Choroid plexus epithelial cell (primary cell): ENCODE measurements around the gene TPM2.

Source experiments
- DNase-seq: peaks from one replicate; pipeline ENCODE4 v3.0.0-alpha.2; 2010; ENCODE audit warnings: low read depth
- H3K4me3 ChIP-seq: 2 replicates; pipeline ENCODE4 v1.5.1; 2011; ENCODE audit warnings: low read depth, mild to moderate bottlenecking, control low read depth, low read length, moderate library complexity
- CTCF ChIP-seq: conservative IDR thresholded peaks from 2 replicates; pipeline ENCODE4 v1.5.1; 2011; ENCODE audit warnings: low read depth, mild to moderate bottlenecking, control low read depth, inconsistent platforms, low read length, moderate library complexity

Gene TPM2

DNA sequence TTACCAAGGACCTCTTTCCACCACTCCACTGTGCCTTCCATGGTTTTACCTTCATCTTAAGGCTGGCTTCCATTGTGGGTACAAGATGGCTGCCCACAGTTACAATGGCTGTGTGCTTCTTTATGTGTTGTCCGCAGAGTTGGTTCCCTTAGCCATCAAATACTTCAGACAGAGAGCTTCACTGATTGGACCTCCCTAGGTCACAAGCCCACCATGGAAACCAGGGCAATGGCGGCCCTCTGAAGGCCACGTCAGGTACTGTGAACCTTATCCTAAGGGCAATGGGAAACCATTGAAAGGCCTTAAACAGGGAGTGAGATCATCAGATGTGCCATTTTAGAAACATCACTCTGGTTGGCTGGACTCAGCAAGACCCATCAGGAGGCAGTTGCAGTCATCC lies 21.8 kb downstream of the TPM2 start:
- no peak overlapping the region for H3K4me3 ChIP-seq
- no peak for TF ChIP-seq CTCF
- DNase-seq: no peak

DNA sequence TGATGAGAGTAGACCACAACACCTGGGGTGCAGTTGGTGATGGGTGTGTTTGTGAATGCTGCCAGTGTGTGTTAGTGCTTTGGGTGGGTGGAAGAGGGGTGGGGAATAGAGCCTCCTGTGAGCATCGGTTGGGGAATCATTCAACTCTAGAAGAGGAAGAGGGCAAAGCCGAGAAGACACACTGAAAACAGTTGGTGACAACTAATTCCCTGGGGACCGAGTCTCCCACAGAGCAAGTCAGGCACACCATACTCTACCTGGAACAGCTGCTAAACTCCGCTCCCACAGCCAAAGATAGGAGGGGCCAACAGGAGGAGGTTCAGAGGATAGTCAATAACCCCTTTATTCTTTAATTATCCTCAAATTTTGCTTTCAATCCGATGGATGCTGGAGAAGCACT lies 23.2 kb downstream of the TPM2 start:
- no peak for DNase-seq
- TF ChIP-seq CTCF: no peak
- H3K4me3 ChIP-seq: no peak overlapping the region

GRCh38 chr9:35666045-35666444 lies 23.7 kb downstream of the TPM2 start:
- H3K4me3 ChIP-seq: no peak overlapping the region
- DNase-seq: peak; percentile 82
- no peak for TF ChIP-seq CTCF

GRCh38 chr9:35665471-35665818 lies 24.3 kb downstream of the TPM2 start:
- no peak for TF ChIP-seq CTCF
- peak overlapping the region; percentile 64 for H3K4me3 ChIP-seq
- no peak for DNase-seq

GRCh38 chr9:35664531-35665470 lies 24.9 kb downstream of the TPM2 start, which contains the start of gene ARHGEF39:
Gene ARHGEF39 (minus strand): TSS chr9:35665195. CDS start chr9:35665169, 26 bp downstream.
- H3K4me3 ChIP-seq: peak within 1 kb of the TSS; percentile 64
- DNase-seq: peak; percentile 64
- peak; percentile 26 for TF ChIP-seq CTCF

GRCh38 chr9:35662437-35662836 lies 27.3 kb downstream of the TPM2 start:
- TF ChIP-seq CTCF: no peak
- DNase-seq: no peak
- no peak overlapping the region for H3K4me3 ChIP-seq
